Endothelial cell of umbilical vein (primary cell): ENCODE measurements around the gene FREM1. TPM values are rescaled to one million over a fixed set of nuclear protein-coding genes. Genes with fewer than 3 reads are reported as not detected.

Experiments used
- BruUV-seq: library from RNA; stranded (reverse); fragments of 400-500 nt; replicated peaks from 2 replicates; lab custom pipeline; 2021; lab: Mats Ljungman, UMichigan
- CTCF ChIA-PET: fragments of 300-600, 350-600 bp; sonication (Branson Sonifier 250); formaldehyde crosslinking; loops from one replicate; lab custom pipeline; 2021; ENCODE audit warnings: antibody characterized with exemption, inconsistent platforms; lab: Charles Lee
- POLR2A ChIA-PET: fragments of 300-600, 350-600 bp; sonication (Branson Sonifier 250); formaldehyde crosslinking; loops from one replicate; lab custom pipeline; 2021; ENCODE audit warnings: antibody characterized with exemption, inconsistent platforms; lab: Charles Lee
- DNase-seq: peaks from one replicate; pipeline ENCODE4 v3.0.0-alpha.2; 2011; ENCODE audit warnings: low read depth, low spot score
- FAIRE-seq: peaks from 2 replicates; lab custom pipeline; 2011; peaks lifted over from hg19 to GRCh38; lab: Jason Lieb, UNC
- H2AFZ ChIP-seq: 2 replicates; pipeline ENCODE4 v1.6.0; 2012; ENCODE audit warnings: low read depth, low read length, control low read depth, inconsistent platforms
- H3K27ac ChIP-seq: 2 replicates; pipeline ENCODE4 v1.5.1; 2011; ENCODE audit warnings: low read depth, mild to moderate bottlenecking, control low read depth, low read length, moderate library complexity; ENCODE audit not compliant: insufficient read depth
- H3K27me3 ChIP-seq, 2 experiments: 2 replicates each; pipeline versions ENCODE4 v1.6.0 to v1.6.1; 2011; ENCODE audit warnings: low read length in 2 of 2, mixed read lengths in 1 of 2; ENCODE audit not compliant: control insufficient read depth in 2 of 2, insufficient read depth in 2 of 2
- H3K36me3 ChIP-seq, 2 experiments: 2 replicates in 1 of 2; 3 replicates in 1 of 2; pipeline ENCODE4 v1.5.1; 2011; ENCODE audit warnings: low read length in 2 of 2, mild to moderate bottlenecking in 1 of 2, moderate library complexity in 1 of 2; ENCODE audit not compliant: control insufficient read depth in 2 of 2, insufficient read depth in 2 of 2; ENCODE audit errors: extremely low read depth in 1 of 2
- H3K4me1 ChIP-seq: 3 replicates; pipeline ENCODE4 v1.5.1; 2011; ENCODE audit warnings: mild to moderate bottlenecking, low read length; ENCODE audit not compliant: control insufficient read depth, insufficient read depth; ENCODE audit errors: extremely low read depth
- H3K4me2 ChIP-seq: 2 replicates; pipeline ENCODE4 v1.6.1; 2011; ENCODE audit warnings: low read length, control low read depth, mixed read lengths; ENCODE audit not compliant: insufficient read depth
- H3K4me3 ChIP-seq, 3 experiments: fragments of 200-600 bp in 1 of 3; sonication (generic), shearing (Covaris generic) in 1 of 3; replicated peaks in 1 of 3; 2 replicates each; pipeline ENCODE4 v1.5.1; 2011 to 2016; ENCODE audit warnings: control low read depth in 3 of 3, low read length in 3 of 3, mild to moderate bottlenecking in 2 of 3, inconsistent platforms in 1 of 3, low read depth in 1 of 3, moderate library complexity in 1 of 3; ENCODE audit not compliant: insufficient read depth in 1 of 3
- H3K79me2 ChIP-seq: 2 replicates; pipeline ENCODE4 v1.6.0; 2012; ENCODE audit warnings: low read length, inconsistent platforms; ENCODE audit not compliant: control insufficient read depth, insufficient read depth
- H3K9ac ChIP-seq: replicated peaks from 2 replicates; pipeline ENCODE3; 2011; ENCODE audit warnings: low read length, control low read depth; ENCODE audit not compliant: insufficient read depth; ENCODE audit errors: extremely low read depth
- H3K9me1 ChIP-seq: replicated peaks from 3 replicates; pipeline ENCODE4 v1.6.0; 2011; ENCODE audit warnings: mild to moderate bottlenecking, low read length; ENCODE audit not compliant: control insufficient read depth, insufficient read depth; ENCODE audit errors: extremely low read depth
- H3K9me3 ChIP-seq: replicated peaks from 2 replicates; pipeline ENCODE4 v1.5.1; 2012; ENCODE audit warnings: low read length, inconsistent platforms; ENCODE audit not compliant: control insufficient read depth, insufficient read depth
- H4K20me1 ChIP-seq: replicated peaks from 2 replicates; pipeline ENCODE3; 2011; ENCODE audit warnings: mild to moderate bottlenecking, low read length; ENCODE audit not compliant: control insufficient read depth, insufficient read depth; ENCODE audit errors: extremely low read depth
- CTCF ChIP-seq, 2 donors: IDR thresholded peaks; 1 replicate in 1 of 2; 2 replicates in 1 of 2; pipeline ENCODE4 v1.5.1; 2011; ENCODE audit warnings: low read length in 2 of 2, mild to moderate bottlenecking in 2 of 2, moderate library complexity in 2 of 2, control low read depth in 1 of 2, inconsistent platforms in 1 of 2, low read depth in 1 of 2; ENCODE audit not compliant: insufficient read depth in 1 of 2; ENCODE audit errors: extremely low read depth in 1 of 2
- EZH2 ChIP-seq: IDR thresholded peaks from 2 replicates; pipeline ENCODE4 v1.6.1; 2012; ENCODE audit warnings: borderline replicate concordance, low read depth, mild to moderate bottlenecking, moderate library complexity, low read length, inconsistent platforms; ENCODE audit not compliant: severe bottlenecking
- FOS ChIP-seq: IDR thresholded peaks from 2 replicates; pipeline ENCODE4 v1.6.1; 2011; ENCODE audit warnings: mild to moderate bottlenecking, low read length, moderate library complexity, borderline replicate concordance; ENCODE audit not compliant: insufficient read depth
- GATA2 ChIP-seq: IDR thresholded peaks from 2 replicates; pipeline ENCODE4 v1.7.0; 2011; ENCODE audit warnings: low read depth, mild to moderate bottlenecking, moderate library complexity, mixed read lengths, low read length; ENCODE audit not compliant: insufficient read length, insufficient read depth
- JUN ChIP-seq: IDR thresholded peaks from 2 replicates; pipeline ENCODE4 v1.6.1; 2011; ENCODE audit warnings: borderline replicate concordance, low read depth; ENCODE audit not compliant: insufficient read length, insufficient read depth
- MAX ChIP-seq: IDR thresholded peaks from 2 replicates; pipeline ENCODE4 v1.6.1; 2011; ENCODE audit not compliant: insufficient read depth, insufficient read length
- MYC ChIP-seq: IDR thresholded peaks from one replicate; pipeline ENCODE4 v1.6.1; 2011; ENCODE audit warnings: mild to moderate bottlenecking, low read depth, low read length
- POLR2A ChIP-seq: IDR thresholded peaks from 2 replicates; pipeline ENCODE4 v1.6.1; 2012; ENCODE audit warnings: low read depth, mild to moderate bottlenecking, control low read depth, low read length
- POLR2AphosphoS5 ChIP-seq: IDR thresholded peaks from 2 replicates; pipeline ENCODE4 v1.6.1; 2012; ENCODE audit warnings: low read depth, mild to moderate bottlenecking, control low read depth, low read length, moderate library complexity; ENCODE audit not compliant: insufficient read depth
- dilution Hi-C: fragments of 300-500 bp; cut with MboI; formaldehyde crosslinking; loops from one replicate; pipeline ENCODE4 v1.15.0; 2019; ENCODE audit warnings: low sequenced_read_pairs; ENCODE audit not compliant: extremely low pct_ligation_motif_present
- intact Hi-C: fragments of 100-400 bp; cut with micrococcal nuclease; formaldehyde crosslinking; loops from one replicate; pipeline ENCODE4 v1.10.0; 2022
- polyA plus RNA-seq, 4 experiments: library from polyadenylated mRNA; depleted of rRNA in 3 of 4; stranded (reverse) in 3 of 4; unstranded in 1 of 4; fragments of >200 nt; gene quantifications; 2 replicates each; pipeline versions ENCODE4 v1.2.1 to v1.2.3, GENCODE V29; 2011 to 2012; ENCODE audit warnings: missing spikeins in 1 of 4
- total RNA-seq: library from RNA; stranded (reverse); gene quantifications from 2 replicates; pipeline ENCODE4 v1.2.3, GENCODE V29; 2021

The FREM1 gene
- total and polyA plus RNA-seq, 2 donors (not counting 3 experiments of a cell fraction or from before 2014, with no cell fraction given) = 0.10 to 0.29 TPM

- Histone ChIP-seq H3K27me3 (no peaks in the 10 kb centered on the region), H3K9me3 (no peaks in the 10 kb centered on the region), H3K9me1 (no peaks in the 10 kb centered on the region), H3K79me2 (no peaks in the 10 kb centered on the region), H2AFZ (no peak overlapping the region), H3K4me1 (no peaks in the 10 kb centered on the region), H3K4me3 (no peak overlapping the region), H4K20me1 (no peaks in the 10 kb centered on the region), H3K27ac (no peak overlapping the region), H3K36me3 (no peaks in the 10 kb centered on the region), H3K4me2 (no peak overlapping the region), H3K9ac (no peak overlapping the region)
- ChIA-PET POLR2A (no interaction called here), CTCF (interaction anchor here (1.2 kb wide), 1 partner anchor 328 kb away, joined by 3 read pairs; no protein-coding TSS in a partner anchor)
- FAIRE-seq (no peak), DNase-seq (no peak)
- no peak for TF ChIP-seq FOS
- no peak for TF ChIP-seq JUN
- no peak for TF ChIP-seq CTCF (IDR thresholded peaks at IDR 0.05; ENCODE audit: extremely low read depth in 1 of 2, insufficient read depth in 1 of 2, low read depth in 1 of 2, low read length in 2 of 2)
- TF ChIP-seq MYC = no peak
- no peak for TF ChIP-seq GATA2
- no peak for TF ChIP-seq MAX
- no peak for TF ChIP-seq POLR2AphosphoS5
- no peak for TF ChIP-seq POLR2A
- no peak for TF ChIP-seq EZH2
- intact Hi-C loops = no loop called here
- no TSS peak for BruUV-seq
- dilution Hi-C loops = no loop called here
Measured at GRCh38 chr9:14806941-14807520, 103.2 kb downstream of the FREM1 start.
